ENCODE results near the gene FAM237A.

The FAM237A gene

GRCh38 chr2:206642075-206643025, at the start of gene FAM237A:
Gene FAM237A (plus strand): TSS chr2:206642487. CDS start chr2:206644237, 1,750 bp downstream.
- no peak for DNase-seq

GRCh38 chr2:206597717-206598218, 44.5 kb upstream of the FAM237A start:
- no peak for DNase-seq

GRCh38 chr2:206603243-206603642, 39.0 kb upstream of the FAM237A start:
- no peak for DNase-seq

- no peak for DNase-seq
Measured at GRCh38 chr2:206610451-206610850, 31.8 kb upstream of the FAM237A start.

- no peak for DNase-seq
Measured at GRCh38 chr2:206611191-206611590, 31.1 kb upstream of the FAM237A start.

- DNase-seq = no peak
Measured at GRCh38 chr2:206611736-206612135, 30.6 kb upstream of the FAM237A start.

- DNase-seq = no peak
Measured at GRCh38 chr2:206614811-206615210, 27.5 kb upstream of the FAM237A start.

GRCh38 chr2:206615417-206616089, 26.7 kb upstream of the FAM237A start:
- DNase-seq = no peak

GRCh38 chr2:206616151-206616550, 26.1 kb upstream of the FAM237A start:
- no peak for DNase-seq

- no peak for DNase-seq
Measured at GRCh38 chr2:206619011-206619410, 23.3 kb upstream of the FAM237A start.

- DNase-seq = no peak
Measured at GRCh38 chr2:206626108-206626507, 16.2 kb upstream of the FAM237A start.

GRCh38 chr2:206627632-206628031, 14.7 kb upstream of the FAM237A start:
- DNase-seq = no peak

- no peak for DNase-seq
Measured at GRCh38 chr2:206631340-206631739, 10.9 kb upstream of the FAM237A start.

GRCh38 chr2:206635015-206635414, 7.3 kb upstream of the FAM237A start:
- no peak for DNase-seq

GRCh38 chr2:206639636-206640035, 2.7 kb upstream of the FAM237A start:
- no peak for DNase-seq

- no peak for DNase-seq
Measured at GRCh38 chr2:206641226-206641625, 1.1 kb upstream of the FAM237A start.

- no peak for DNase-seq
Measured at GRCh38 chr2:206647985-206648384, 5.7 kb downstream of the FAM237A start.

- DNase-seq = no peak
Measured at GRCh38 chr2:206657087-206657486, 14.8 kb downstream of the FAM237A start.

GRCh38 chr2:206665251-206665650, 23.0 kb downstream of the FAM237A start:
- no peak for DNase-seq

GRCh38 chr2:206670531-206671319, 28.4 kb downstream of the FAM237A start:
- DNase-seq = no peak

GRCh38 chr2:206683546-206683945, 41.3 kb downstream of the FAM237A start:
- DNase-seq = no peak

GRCh38 chr2:206688453-206688852, 46.2 kb downstream of the FAM237A start:
- no peak for DNase-seq

GRCh38 chr2:206688990-206689389, 46.7 kb downstream of the FAM237A start:
- no peak for DNase-seq
